ENCODE measurements around the gene NUP133.

The NUP133 gene

GRCh38 chr1:229459815-229460214, 48.3 kb downstream of the NUP133 start:
- no peak for DNase-seq
- in situ Hi-C loops (cut with MboI; ENCODE audit: low pct_unique_long_range_greater_than_20kb, low sequenced_read_pairs) = loop anchor here (25.0 kb wide), 1 partner anchor 198 kb away; the partner anchor contains the start of gene RAB4A

GRCh38 chr1:229457436-229457835, 50.7 kb downstream of the NUP133 start:
- no peak for DNase-seq
- in situ Hi-C loops (cut with MboI; ENCODE audit: low pct_unique_long_range_greater_than_20kb, low sequenced_read_pairs) = loop anchor here (25.0 kb wide), 1 partner anchor 195 kb away; the partner anchor contains the start of gene RAB4A

- no peak for DNase-seq
These were observed 52.1 kb downstream of the NUP133 start for GRCh38 chr1:229456016-229456415.

GRCh38 chr1:229454056-229454455, 54.1 kb downstream of the NUP133 start:
- in situ Hi-C loops (cut with MboI; ENCODE audit: low pct_unique_long_range_greater_than_20kb, low sequenced_read_pairs) = loop anchor here (25.0 kb wide), 1 partner anchor 192 kb away; the partner anchor contains the start of gene RAB4A

More at GRCh38 chr1:229456016-229456415, 52.1 kb downstream of the NUP133 start:
- in situ Hi-C loops (cut with MboI; ENCODE audit: low pct_unique_long_range_greater_than_20kb, low sequenced_read_pairs) = loop anchor here (25.0 kb wide), 1 partner anchor 194 kb away; the partner anchor contains the start of gene RAB4A

GRCh38 chr1:229452956-229453801, 55.0 kb downstream of the NUP133 start:
- in situ Hi-C loops (cut with MboI; ENCODE audit: low pct_unique_long_range_greater_than_20kb, low sequenced_read_pairs) = loop anchor here (25.0 kb wide), 1 partner anchor 191 kb away; the partner anchor contains the start of gene RAB4A
- DNase-seq = peak; percentile 14

More at GRCh38 chr1:229454056-229454455, 54.1 kb downstream of the NUP133 start:
- DNase-seq = no peak

GRCh38 chr1:229448845-229449244, 59.3 kb downstream of the NUP133 start:
- in situ Hi-C loops (cut with MboI; ENCODE audit: low pct_unique_long_range_greater_than_20kb, low sequenced_read_pairs) = no loop called here
- no peak for DNase-seq

- no peak for DNase-seq
- in situ Hi-C loops (cut with MboI; ENCODE audit: low pct_unique_long_range_greater_than_20kb, low sequenced_read_pairs) = no loop called here
These were observed 59.8 kb downstream of the NUP133 start for GRCh38 chr1:229448354-229448753.

- no peak for DNase-seq
These were observed 60.3 kb downstream of the NUP133 start for GRCh38 chr1:229447809-229448252.

GRCh38 chr1:229445828-229446227, 62.3 kb downstream of the NUP133 start:
- DNase-seq = no peak
- in situ Hi-C loops (cut with MboI; ENCODE audit: low pct_unique_long_range_greater_than_20kb, low sequenced_read_pairs) = no loop called here

More at GRCh38 chr1:229447809-229448252, 60.3 kb downstream of the NUP133 start:
- in situ Hi-C loops (cut with MboI; ENCODE audit: low pct_unique_long_range_greater_than_20kb, low sequenced_read_pairs) = no loop called here

- in situ Hi-C loops (cut with MboI; ENCODE audit: low pct_unique_long_range_greater_than_20kb, low sequenced_read_pairs) = no loop called here
These were observed 67.1 kb downstream of the NUP133 start for GRCh38 chr1:229440851-229441537.

GRCh38 chr1:229438021-229438420, 70.1 kb downstream of the NUP133 start:
- DNase-seq = no peak
- in situ Hi-C loops (cut with MboI; ENCODE audit: low pct_unique_long_range_greater_than_20kb, low sequenced_read_pairs) = no loop called here

More at GRCh38 chr1:229440851-229441537, 67.1 kb downstream of the NUP133 start:
- no peak for DNase-seq

GRCh38 chr1:229437443-229437842, 70.7 kb downstream of the NUP133 start:
- no peak for DNase-seq
- in situ Hi-C loops (cut with MboI; ENCODE audit: low pct_unique_long_range_greater_than_20kb, low sequenced_read_pairs) = no loop called here

GRCh38 chr1:229436201-229436600, 71.9 kb downstream of the NUP133 start:
- DNase-seq = no peak
- in situ Hi-C loops (cut with MboI; ENCODE audit: low pct_unique_long_range_greater_than_20kb, low sequenced_read_pairs) = no loop called here

- no peak for DNase-seq
- in situ Hi-C loops (cut with MboI; ENCODE audit: low pct_unique_long_range_greater_than_20kb, low sequenced_read_pairs) = no loop called here
These were observed 73.5 kb downstream of the NUP133 start for GRCh38 chr1:229434641-229435051.

- in situ Hi-C loops (cut with MboI; ENCODE audit: low pct_unique_long_range_greater_than_20kb, low sequenced_read_pairs) = no loop called here
These were observed 74.0 kb downstream of the NUP133 start, which contains the start of gene ACTA1 for GRCh38 chr1:229434005-229434640. TSS of gene ACTA1 (minus strand) at chr1:229434094. CDS start at chr1:229433115, 979 bp downstream.

GRCh38 chr1:229433364-229434004, 74.7 kb downstream of the NUP133 start:
- no peak for DNase-seq
- in situ Hi-C loops (cut with MboI; ENCODE audit: low pct_unique_long_range_greater_than_20kb, low sequenced_read_pairs) = no loop called here

More at GRCh38 chr1:229434005-229434640, 74.0 kb downstream of the NUP133 start, which contains the start of gene ACTA1:
- no peak for DNase-seq

- DNase-seq = no peak
- in situ Hi-C loops (cut with MboI; ENCODE audit: low pct_unique_long_range_greater_than_20kb, low sequenced_read_pairs) = no loop called here
These were observed 75.2 kb downstream of the NUP133 start for GRCh38 chr1:229432905-229433304.

- in situ Hi-C loops (cut with MboI; ENCODE audit: low pct_unique_long_range_greater_than_20kb, low sequenced_read_pairs) = no loop called here
These were observed 76.1 kb downstream of the NUP133 start for GRCh38 chr1:229432116-229432461.

More at GRCh38 chr1:229432116-229432461, 76.1 kb downstream of the NUP133 start:
- no peak for DNase-seq
